IPS DF 6.9 (cell line): ENCODE measurements around the gene NSRP1.
A peak's percentile ranks its signal among the peaks of the same experiment; 100 is the strongest.
"Not testable (repeated sequence)": the region's sequence is repeated elsewhere in the genome, so short reads cannot be mapped to it uniquely, and the experiment has no call there.

Experiments used
- DNase-seq: peaks from one replicate; pipeline ENCODE4 v3.0.0-alpha.2; 2013; ENCODE audit warnings: low read depth, low spot score
- H3K27ac ChIP-seq: one replicate; pipeline ENCODE4 v1.5.1; 2013; ENCODE audit warnings: low read length, control low read depth
- H3K27me3 ChIP-seq: 2 replicates; pipeline ENCODE4 v1.6.1; 2013; ENCODE audit warnings: mild to moderate bottlenecking, low read length; ENCODE audit not compliant: control insufficient read depth, insufficient read depth
- H3K36me3 ChIP-seq: 2 replicates; pipeline ENCODE4 v1.6.1; 2013; ENCODE audit warnings: low read length; ENCODE audit not compliant: control insufficient read depth, insufficient read depth
- H3K4me1 ChIP-seq: 2 replicates; pipeline ENCODE4 v1.6.1; 2013; ENCODE audit warnings: low read length; ENCODE audit not compliant: control insufficient read depth, insufficient read depth
- H3K4me3 ChIP-seq: 2 replicates; pipeline ENCODE4 v1.5.1; 2013; ENCODE audit warnings: mild to moderate bottlenecking, low read length
- H3K9me3 ChIP-seq: 2 replicates; pipeline ENCODE4 v1.6.1; 2013; ENCODE audit warnings: low read length, inconsistent platforms; ENCODE audit not compliant: control insufficient read depth, insufficient read depth
- WGBS: extraction: QIAGEN DNeasy Blood & Tissue Kit; methylation state at CpG from one replicate; pipeline ENCODE4 v1.1.7; 2013; ENCODE audit warnings: mixed read lengths, missing lambda C conversion rate; ENCODE audit not compliant: insufficient read length, insufficient coverage; 5-methylcytosine and 5-hydroxymethylcytosine counted together

Gene NSRP1

GRCh38 chr17:30116661-30117551 is at the start of gene NSRP1:
NSRP1 (plus strand) TSS chr17:30116816; CDS start chr17:30116844, 28 bp downstream.
- WGBS, result no CpG with 5 or more reads among the region's 47 CpGs
- Histone ChIP-seq H3K36me3 (no peaks in the 10 kb centered on the region; the same call in 1 of the 2 replicates), H3K9me3 (no peaks in the 10 kb centered on the region), H3K4me3 (peak within 1 kb of the TSS; percentile 81; the same call in 1 of the 2 replicates), H3K27me3 (no peaks in the 10 kb centered on the region), H3K27ac (no peak within 1 kb of the TSS), H3K4me1 (no peaks in the 10 kb centered on the region)
- DNase-seq, result peak; percentile 89

- H3K36me3 ChIP-seq, result no peaks in the 10 kb centered on the region
- H3K27ac ChIP-seq, result no peak overlapping the region
- H3K4me1 ChIP-seq, result no peaks in the 10 kb centered on the region
- H3K4me3 ChIP-seq, result no peak overlapping the region
- no peak for DNase-seq
- WGBS, result no CpG with 5 or more reads among the region's 16 CpGs
- no peaks in the 10 kb centered on the region for H3K27me3 ChIP-seq
- no peaks in the 10 kb centered on the region for H3K9me3 ChIP-seq
Observed at GRCh38 chr17:30068465-30068864, 48.2 kb upstream of the NSRP1 start.

GRCh38 chr17:30074254-30074653 is 42.4 kb upstream of the NSRP1 start:
- DNase-seq, result no peak
- H3K36me3 ChIP-seq, result no peaks in the 10 kb centered on the region; the same call in 1 of the 2 replicates
- no peak overlapping the region for H3K27ac ChIP-seq
- no peaks in the 10 kb centered on the region for H3K9me3 ChIP-seq
- H3K4me3 ChIP-seq, result no peak overlapping the region
- no CpG with 5 or more reads among the region's 2 CpGs for WGBS
- H3K4me1 ChIP-seq, result no peaks in the 10 kb centered on the region
- H3K27me3 ChIP-seq, result no peaks in the 10 kb centered on the region

- no CpG with 5 or more reads among the region's 2 CpGs for WGBS
- Histone ChIP-seq H3K4me3 (no peak overlapping the region), H3K4me1 (no peaks in the 10 kb centered on the region), H3K27me3 (no peaks in the 10 kb centered on the region), H3K36me3 (no peaks in the 10 kb centered on the region; the same call in 1 of the 2 replicates), H3K27ac (no peak overlapping the region), H3K9me3 (no peaks in the 10 kb centered on the region)
- DNase-seq, result no peak
Observed at GRCh38 chr17:30074730-30075129, 41.9 kb upstream of the NSRP1 start.

- Histone ChIP-seq H3K27ac (no peak overlapping the region), H3K36me3 (no peaks in the 10 kb centered on the region), H3K27me3 (no peaks in the 10 kb centered on the region), H3K4me3 (no peak overlapping the region), H3K4me1 (no peaks in the 10 kb centered on the region), H3K9me3 (no peaks in the 10 kb centered on the region)
- WGBS, result no CpG with 5 or more reads among the region's 5 CpGs
- DNase-seq, result no peak
Observed at GRCh38 chr17:30082773-30083172, 33.8 kb upstream of the NSRP1 start.

- WGBS, result no CpG with 5 or more reads among the region's 6 CpGs
- no peaks in the 10 kb centered on the region for H3K4me1 ChIP-seq
- no peaks in the 10 kb centered on the region for H3K9me3 ChIP-seq
- no peaks in the 10 kb centered on the region for H3K27me3 ChIP-seq
- DNase-seq, result no peak
- no peak overlapping the region for H3K4me3 ChIP-seq
- no peaks in the 10 kb centered on the region for H3K36me3 ChIP-seq
- no peak overlapping the region for H3K27ac ChIP-seq
Observed at GRCh38 chr17:30084788-30085187, 31.8 kb upstream of the NSRP1 start.

- no peaks in the 10 kb centered on the region for H3K36me3 ChIP-seq
- no peaks in the 10 kb centered on the region for H3K27me3 ChIP-seq
- H3K9me3 ChIP-seq, result no peaks in the 10 kb centered on the region
- no peak for DNase-seq
- no CpG with 5 or more reads among the region's 2 CpGs for WGBS
- no peak overlapping the region for H3K4me3 ChIP-seq
- no peak overlapping the region for H3K27ac ChIP-seq
- no peaks in the 10 kb centered on the region for H3K4me1 ChIP-seq
Observed at GRCh38 chr17:30086896-30087295, 29.7 kb upstream of the NSRP1 start.

- H3K4me1 ChIP-seq, result not testable (repeated sequence)
- WGBS, result no CpG with 5 or more reads among the region's 3 CpGs
Observed at GRCh38 chr17:30087431-30087830, 29.2 kb upstream of the NSRP1 start.

GRCh38 chr17:30091121-30091670 is 25.4 kb upstream of the NSRP1 start:
- H3K27me3 ChIP-seq, result no peaks in the 10 kb centered on the region
- H3K27ac ChIP-seq, result no peak overlapping the region
- WGBS, result no CpG with 5 or more reads among the region's 4 CpGs
- H3K36me3 ChIP-seq, result no peaks in the 10 kb centered on the region
- no peak for DNase-seq
- H3K4me1 ChIP-seq, result no peaks in the 10 kb centered on the region
- H3K9me3 ChIP-seq, result no peaks in the 10 kb centered on the region
- no peak overlapping the region for H3K4me3 ChIP-seq

More at GRCh38 chr17:30087431-30087830, 29.2 kb upstream of the NSRP1 start:
- not testable (repeated sequence) for H3K27me3 ChIP-seq, H3K9me3 ChIP-seq, H3K27ac ChIP-seq, H3K36me3 ChIP-seq, DNase-seq, H3K4me3 ChIP-seq

GRCh38 chr17:30091771-30092170 is 24.8 kb upstream of the NSRP1 start:
- Histone ChIP-seq H3K27ac (no peak overlapping the region), H3K4me3 (no peak overlapping the region), H3K9me3 (no peaks in the 10 kb centered on the region), H3K4me1 (no peaks in the 10 kb centered on the region), H3K36me3 (no peaks in the 10 kb centered on the region), H3K27me3 (no peaks in the 10 kb centered on the region)
- no CpG with 5 or more reads among the region's 6 CpGs for WGBS
- no peak for DNase-seq
